ENCODE measurements around the gene C10orf120.

C10orf120 gene

DNA sequence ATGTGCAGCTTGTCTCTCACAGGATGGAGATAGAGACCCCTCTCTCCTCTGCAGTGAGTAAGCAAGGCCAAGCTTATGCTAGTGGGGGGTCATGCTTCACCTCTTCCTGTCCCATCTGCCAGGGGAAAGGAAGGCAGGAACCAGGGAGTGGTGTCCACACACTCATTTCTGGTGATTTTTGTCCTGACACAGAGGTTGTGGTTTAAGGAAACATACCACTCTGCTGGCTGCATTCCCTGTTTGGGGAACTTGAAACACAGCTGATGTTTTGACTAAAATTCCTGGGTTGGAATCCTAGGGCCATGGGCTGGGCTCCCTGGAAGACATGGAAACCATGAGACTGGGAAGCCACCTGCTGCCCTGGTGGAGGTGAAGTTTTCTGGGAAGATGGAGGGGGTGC lies 21.4 kb downstream of the C10orf120 start:
- Histone ChIP-seq H3F3A (ENCODE audit: low read depth) (no peaks in the 10 kb centered on the region), H3K9me3 (ENCODE audit: insufficient read depth, low read depth, low read length) (no peaks in the 10 kb centered on the region), H2AFZ (ENCODE audit: low read length) (no peak overlapping the region), H3K4me2 (ENCODE audit: low read depth, low read length, poor library complexity, severe bottlenecking) (no peak overlapping the region), H4K20me1 (ENCODE audit: insufficient read depth, low read length, poor library complexity, severe bottlenecking) (no peaks in the 10 kb centered on the region), H3K79me2 (ENCODE audit: insufficient read depth, low read length) (no peaks in the 10 kb centered on the region), H3K27me3 (ENCODE audit: insufficient read depth, low read length, poor library complexity, severe bottlenecking) (no peaks in the 10 kb centered on the region), H3K4me1 (ENCODE audit: insufficient read depth, low read length, poor library complexity, severe bottlenecking) (no peaks in the 10 kb centered on the region), H3K9me2 (replicated peaks; ENCODE audit: low read depth, low read length) (no peaks in the 10 kb centered on the region), H3K9ac (ENCODE audit: low read depth, low read length, poor library complexity, severe bottlenecking) (no peak overlapping the region), H3K36me3 (ENCODE audit: insufficient read depth, low read length) (no peaks in the 10 kb centered on the region), H3K4me3 (ENCODE audit: low read length, poor library complexity, severe bottlenecking) (no peak overlapping the region)
- TF ChIP-seq, protein P1, sequence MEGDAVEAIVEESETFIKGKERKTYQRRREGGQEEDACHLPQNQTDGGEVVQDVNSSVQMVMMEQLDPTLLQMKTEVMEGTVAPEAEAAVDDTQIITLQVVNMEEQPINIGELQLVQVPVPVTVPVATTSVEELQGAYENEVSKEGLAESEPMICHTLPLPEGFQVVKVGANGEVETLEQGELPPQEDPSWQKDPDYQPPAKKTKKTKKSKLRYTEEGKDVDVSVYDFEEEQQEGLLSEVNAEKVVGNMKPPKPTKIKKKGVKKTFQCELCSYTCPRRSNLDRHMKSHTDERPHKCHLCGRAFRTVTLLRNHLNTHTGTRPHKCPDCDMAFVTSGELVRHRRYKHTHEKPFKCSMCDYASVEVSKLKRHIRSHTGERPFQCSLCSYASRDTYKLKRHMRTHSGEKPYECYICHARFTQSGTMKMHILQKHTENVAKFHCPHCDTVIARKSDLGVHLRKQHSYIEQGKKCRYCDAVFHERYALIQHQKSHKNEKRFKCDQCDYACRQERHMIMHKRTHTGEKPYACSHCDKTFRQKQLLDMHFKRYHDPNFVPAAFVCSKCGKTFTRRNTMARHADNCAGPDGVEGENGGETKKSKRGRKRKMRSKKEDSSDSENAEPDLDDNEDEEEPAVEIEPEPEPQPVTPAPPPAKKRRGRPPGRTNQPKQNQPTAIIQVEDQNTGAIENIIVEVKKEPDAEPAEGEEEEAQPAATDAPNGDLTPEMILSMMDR (conservative IDR thresholded peaks at IDR 0.05; ENCODE audit: low read length) = no peak
- TF ChIP-seq EZH2phosphoT487 (IDR thresholded peaks at IDR 0.05; ENCODE audit: borderline replicate concordance) = no peak

DNA sequence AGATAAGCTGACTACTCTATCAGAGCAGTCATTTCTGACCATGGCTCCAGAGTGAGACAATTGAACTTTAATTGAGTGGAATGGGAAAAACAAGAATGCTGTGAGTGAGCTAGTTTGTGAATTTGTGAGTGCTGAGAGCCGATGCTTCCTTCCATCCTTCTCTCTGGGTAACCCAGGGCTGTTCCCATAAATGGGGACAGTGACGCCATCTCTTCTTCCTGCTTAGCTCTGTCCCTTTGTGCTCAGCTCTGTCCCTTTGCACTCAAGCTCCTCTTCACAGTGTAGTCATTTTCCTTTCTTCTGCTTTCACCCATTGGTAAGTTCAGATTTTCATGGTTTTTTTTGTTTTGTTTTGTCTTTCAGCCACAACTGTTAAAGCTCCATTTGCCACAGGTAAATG lies 24.4 kb downstream of the C10orf120 start:
- Histone ChIP-seq H4K20me1 (ENCODE audit: insufficient read depth, low read length, poor library complexity, severe bottlenecking) (no peaks in the 10 kb centered on the region), H3K9me3 (ENCODE audit: insufficient read depth, low read depth, low read length) (no peaks in the 10 kb centered on the region), H3K36me3 (ENCODE audit: insufficient read depth, low read length) (no peaks in the 10 kb centered on the region), H3K27me3 (ENCODE audit: insufficient read depth, low read length, poor library complexity, severe bottlenecking) (no peaks in the 10 kb centered on the region), H3K4me2 (ENCODE audit: low read depth, low read length, poor library complexity, severe bottlenecking) (no peak overlapping the region), H2AFZ (ENCODE audit: low read length) (no peak overlapping the region), H3K4me1 (ENCODE audit: insufficient read depth, low read length, poor library complexity, severe bottlenecking) (no peaks in the 10 kb centered on the region), H3K79me2 (ENCODE audit: insufficient read depth, low read length) (no peaks in the 10 kb centered on the region), H3K9me2 (replicated peaks; ENCODE audit: low read depth, low read length) (no peaks in the 10 kb centered on the region), H3K4me3 (ENCODE audit: low read length, poor library complexity, severe bottlenecking) (no peak overlapping the region), H3K9ac (ENCODE audit: low read depth, low read length, poor library complexity, severe bottlenecking) (no peak overlapping the region), H3F3A (ENCODE audit: low read depth) (no peaks in the 10 kb centered on the region)
- no peak for TF ChIP-seq EZH2phosphoT487 (IDR thresholded peaks at IDR 0.05; ENCODE audit: borderline replicate concordance)
- TF ChIP-seq, protein P1 (conservative IDR thresholded peaks at IDR 0.05; ENCODE audit: low read length) = no peak

DNA sequence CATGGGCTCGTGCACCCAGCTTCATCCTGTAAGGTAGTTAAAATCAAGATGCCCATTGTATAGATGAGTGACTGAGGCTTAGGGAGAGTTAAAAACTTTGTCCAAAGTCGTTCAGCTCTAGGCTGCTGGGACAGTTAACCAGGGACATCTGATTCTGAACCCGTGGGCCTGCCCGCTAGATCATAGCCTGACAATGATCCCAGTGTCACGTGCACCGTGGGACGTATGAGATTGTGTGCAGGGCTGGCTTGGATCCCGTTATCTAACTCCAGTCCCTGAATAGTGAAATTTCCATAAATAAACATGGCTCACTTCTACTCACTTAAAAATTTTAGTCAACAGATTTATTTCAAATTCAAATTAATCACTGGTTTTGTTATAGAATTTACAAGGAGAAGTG lies 24.9 kb downstream of the C10orf120 start:
- Histone ChIP-seq H4K20me1 (ENCODE audit: insufficient read depth, low read length, poor library complexity, severe bottlenecking) (no peaks in the 10 kb centered on the region), H3K9me3 (ENCODE audit: insufficient read depth, low read depth, low read length) (no peaks in the 10 kb centered on the region), H3K79me2 (ENCODE audit: insufficient read depth, low read length) (no peaks in the 10 kb centered on the region), H3K4me3 (ENCODE audit: low read length, poor library complexity, severe bottlenecking) (no peak overlapping the region), H3K27me3 (ENCODE audit: insufficient read depth, low read length, poor library complexity, severe bottlenecking) (no peaks in the 10 kb centered on the region), H3K9ac (ENCODE audit: low read depth, low read length, poor library complexity, severe bottlenecking) (no peak overlapping the region), H3K36me3 (ENCODE audit: insufficient read depth, low read length) (no peaks in the 10 kb centered on the region), H3K9me2 (replicated peaks; ENCODE audit: low read depth, low read length) (no peaks in the 10 kb centered on the region), H3K4me2 (ENCODE audit: low read depth, low read length, poor library complexity, severe bottlenecking) (no peak overlapping the region), H2AFZ (ENCODE audit: low read length) (no peak overlapping the region), H3F3A (ENCODE audit: low read depth) (no peaks in the 10 kb centered on the region), H3K4me1 (ENCODE audit: insufficient read depth, low read length, poor library complexity, severe bottlenecking) (no peaks in the 10 kb centered on the region)
- TF ChIP-seq EZH2phosphoT487 (IDR thresholded peaks at IDR 0.05; ENCODE audit: borderline replicate concordance) = no peak
- TF ChIP-seq, protein P1 (conservative IDR thresholded peaks at IDR 0.05; ENCODE audit: low read length) = no peak
